Neural cell (in vitro differentiated cells): ENCODE results near the gene VAV3.

Experiments
- EP300 ChIP-seq: fragments of 450-650 bp; conservative IDR thresholded peaks from 2 replicates; pipeline ENCODE4 v1.6.1; 2014; ENCODE audit warnings: antibody characterized with exemption, mild to moderate bottlenecking, moderate library complexity; ENCODE audit not compliant: poor library complexity, severe bottlenecking
- EZH2 ChIP-seq: fragments of 200-600, 300-800 bp; shearing (Covaris generic), sonication (generic); IDR thresholded peaks from 2 replicates; pipeline ENCODE4 v1.6.1; 2014; ENCODE audit warnings: antibody characterized with exemption, low read length, borderline replicate concordance, mild to moderate bottlenecking; ENCODE audit not compliant: insufficient read depth, poor library complexity, severe bottlenecking
- MXI1 ChIP-seq: fragments of 450-650 bp; conservative IDR thresholded peaks from 2 replicates; pipeline ENCODE4 v1.6.1; 2014; ENCODE audit warnings: antibody characterized with exemption, mild to moderate bottlenecking; ENCODE audit not compliant: poor library complexity, severe bottlenecking
- POLR2AphosphoS5 ChIP-seq: IDR thresholded peaks from 2 replicates; pipeline ENCODE4 v1.6.1; 2012
- RAD21 ChIP-seq: fragments of 450-650 bp; conservative IDR thresholded peaks from 2 replicates; pipeline ENCODE4 v1.6.1; 2014; ENCODE audit warnings: antibody characterized with exemption, mild to moderate bottlenecking, moderate library complexity
- TAF1 ChIP-seq: IDR thresholded peaks from 2 replicates; pipeline ENCODE4 v1.6.1; 2012; ENCODE audit warnings: low read depth
- TF ChIP-seq, protein P1 (sequence below): fragments of 450-650 bp; IDR thresholded peaks from 2 replicates; pipeline ENCODE4 v1.5.1; 2014; ENCODE audit warnings: antibody characterized with exemption, mild to moderate bottlenecking, moderate library complexity; ENCODE audit not compliant: poor library complexity, severe bottlenecking
- TF ChIP-seq, protein P2 (sequence below): IDR thresholded peaks from 2 replicates; pipeline ENCODE4 v1.6.1; 2012; ENCODE audit warnings: borderline replicate concordance

- TF ChIP-seq, protein P1, sequence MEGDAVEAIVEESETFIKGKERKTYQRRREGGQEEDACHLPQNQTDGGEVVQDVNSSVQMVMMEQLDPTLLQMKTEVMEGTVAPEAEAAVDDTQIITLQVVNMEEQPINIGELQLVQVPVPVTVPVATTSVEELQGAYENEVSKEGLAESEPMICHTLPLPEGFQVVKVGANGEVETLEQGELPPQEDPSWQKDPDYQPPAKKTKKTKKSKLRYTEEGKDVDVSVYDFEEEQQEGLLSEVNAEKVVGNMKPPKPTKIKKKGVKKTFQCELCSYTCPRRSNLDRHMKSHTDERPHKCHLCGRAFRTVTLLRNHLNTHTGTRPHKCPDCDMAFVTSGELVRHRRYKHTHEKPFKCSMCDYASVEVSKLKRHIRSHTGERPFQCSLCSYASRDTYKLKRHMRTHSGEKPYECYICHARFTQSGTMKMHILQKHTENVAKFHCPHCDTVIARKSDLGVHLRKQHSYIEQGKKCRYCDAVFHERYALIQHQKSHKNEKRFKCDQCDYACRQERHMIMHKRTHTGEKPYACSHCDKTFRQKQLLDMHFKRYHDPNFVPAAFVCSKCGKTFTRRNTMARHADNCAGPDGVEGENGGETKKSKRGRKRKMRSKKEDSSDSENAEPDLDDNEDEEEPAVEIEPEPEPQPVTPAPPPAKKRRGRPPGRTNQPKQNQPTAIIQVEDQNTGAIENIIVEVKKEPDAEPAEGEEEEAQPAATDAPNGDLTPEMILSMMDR = no peak
- TF ChIP-seq EP300 (no peak), RAD21 (no peak), POLR2AphosphoS5 (no peak), MXI1 (no peak), EZH2 (no peak), TAF1 (no peak)
- TF ChIP-seq, protein P2, sequence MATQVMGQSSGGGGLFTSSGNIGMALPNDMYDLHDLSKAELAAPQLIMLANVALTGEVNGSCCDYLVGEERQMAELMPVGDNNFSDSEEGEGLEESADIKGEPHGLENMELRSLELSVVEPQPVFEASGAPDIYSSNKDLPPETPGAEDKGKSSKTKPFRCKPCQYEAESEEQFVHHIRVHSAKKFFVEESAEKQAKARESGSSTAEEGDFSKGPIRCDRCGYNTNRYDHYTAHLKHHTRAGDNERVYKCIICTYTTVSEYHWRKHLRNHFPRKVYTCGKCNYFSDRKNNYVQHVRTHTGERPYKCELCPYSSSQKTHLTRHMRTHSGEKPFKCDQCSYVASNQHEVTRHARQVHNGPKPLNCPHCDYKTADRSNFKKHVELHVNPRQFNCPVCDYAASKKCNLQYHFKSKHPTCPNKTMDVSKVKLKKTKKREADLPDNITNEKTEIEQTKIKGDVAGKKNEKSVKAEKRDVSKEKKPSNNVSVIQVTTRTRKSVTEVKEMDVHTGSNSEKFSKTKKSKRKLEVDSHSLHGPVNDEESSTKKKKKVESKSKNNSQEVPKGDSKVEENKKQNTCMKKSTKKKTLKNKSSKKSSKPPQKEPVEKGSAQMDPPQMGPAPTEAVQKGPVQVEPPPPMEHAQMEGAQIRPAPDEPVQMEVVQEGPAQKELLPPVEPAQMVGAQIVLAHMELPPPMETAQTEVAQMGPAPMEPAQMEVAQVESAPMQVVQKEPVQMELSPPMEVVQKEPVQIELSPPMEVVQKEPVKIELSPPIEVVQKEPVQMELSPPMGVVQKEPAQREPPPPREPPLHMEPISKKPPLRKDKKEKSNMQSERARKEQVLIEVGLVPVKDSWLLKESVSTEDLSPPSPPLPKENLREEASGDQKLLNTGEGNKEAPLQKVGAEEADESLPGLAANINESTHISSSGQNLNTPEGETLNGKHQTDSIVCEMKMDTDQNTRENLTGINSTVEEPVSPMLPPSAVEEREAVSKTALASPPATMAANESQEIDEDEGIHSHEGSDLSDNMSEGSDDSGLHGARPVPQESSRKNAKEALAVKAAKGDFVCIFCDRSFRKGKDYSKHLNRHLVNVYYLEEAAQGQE = no peak
Measured at GRCh38 chr1:107963601-107964335, 1.2 kb downstream of the VAV3 start.
